ENCODE data around the gene NCBP2.

- TF ChIP-seq POLR2AphosphoS5 (IDR thresholded peaks at IDR 0.05; ENCODE audit: low read depth, low read length) (no peak), SIN3A (IDR thresholded peaks at IDR 0.05; ENCODE audit: borderline replicate concordance, insufficient read depth, low read length) (no peak), REST (IDR thresholded peaks at IDR 0.05; ENCODE audit: insufficient read depth in 1 of 2, low read depth in 2 of 2, low read length in 2 of 2) (no peak)
Observed at GRCh38 chr3:196954832-196955231, 12.5 kb upstream of the NCBP2 start.
